Lower leg skin (tissue), 4 donors: ENCODE data around the gene MEX3A. TPM values are rescaled to one million over a fixed set of nuclear protein-coding genes. Genes with fewer than 3 reads are reported as not detected.
A peak's percentile ranks its signal among the peaks of the same experiment; 100 is the strongest.

ENCODE experiments used
- DNase-seq, 2 donors: peaks; one replicate each; pipeline ENCODE4 v3.0.0-alpha.2; 2019; ENCODE audit warnings: low spot score in 2 of 2
- H3K4me3 ChIP-seq: fragments of 200-600 bp; sonication (generic); 2 replicates; pipeline ENCODE4 v1.5.1; 2017; ENCODE audit warnings: mild to moderate bottlenecking, low read depth; ENCODE audit not compliant: poor library complexity, severe bottlenecking
- CTCF ChIP-seq, 3 donors: fragments of 450-650 bp; IDR thresholded peaks; one replicate each; pipeline ENCODE4 v1.5.1; 2016; ENCODE audit warnings: antibody characterized with exemption in 3 of 3, mild to moderate bottlenecking in 3 of 3, moderate library complexity in 2 of 3
- POLR2A ChIP-seq, 2 donors: fragments of 450-650 bp; IDR thresholded peaks; one replicate each; pipeline ENCODE4 v1.6.1; 2016 to 2017; ENCODE audit warnings: antibody characterized with exemption in 2 of 2, mild to moderate bottlenecking in 1 of 2, moderate library complexity in 1 of 2
- WGBS, 2 donors: methylation state at CpG; one replicate each; pipeline ENCODE4 v1.1.5; 2018; 5-methylcytosine and 5-hydroxymethylcytosine counted together
- intact Hi-C: fragments of 100-400 bp; cut with DNase I; formaldehyde crosslinking; loops from one replicate; pipeline ENCODE4 v1.15.0; 2023; ENCODE audit warnings: low total_unique reads
- total RNA-seq, 4 donors: library from RNA; depleted of rRNA; stranded (reverse); fragments of >200 nt; gene quantifications; one replicate each; pipeline ENCODE4 v1.1.0, GENCODE V29; 2016

The MEX3A gene
- total RNA-seq, 4 donors from 2014 or later = 0.21 to 1.1 (median 0.67) TPM

- no peak for DNase-seq
- WGBS, 2 donors = 81 to 83% methylated on average over 6 of the region's 6 CpGs
- H3K4me3 ChIP-seq = no peak overlapping the region
- intact Hi-C loops = no loop called here
- no peak for TF ChIP-seq CTCF (IDR thresholded peaks at IDR 0.05)
- no peak for TF ChIP-seq POLR2A (IDR thresholded peaks at IDR 0.05)
Measured at GRCh38 chr1:156108664-156109241, 26.5 kb upstream of the MEX3A start.

- DNase-seq = no peak
- intact Hi-C loops = no loop called here
- WGBS, 2 donors = 81 to 91% methylated on average over 3 of the region's 3 CpGs
- TF ChIP-seq CTCF (IDR thresholded peaks at IDR 0.05) = no peak
- TF ChIP-seq POLR2A (IDR thresholded peaks at IDR 0.05) = no peak
- no peak overlapping the region for H3K4me3 ChIP-seq
Measured at GRCh38 chr1:156108057-156108456, 25.8 kb upstream of the MEX3A start.

GRCh38 chr1:156106624-156107488, 24.6 kb upstream of the MEX3A start:
- no peak for DNase-seq
- 33 to 37% methylated on average over 10 to 14 of the region's 14 CpGs for WGBS, 2 donors
- no peak for TF ChIP-seq POLR2A (IDR thresholded peaks at IDR 0.05)
- no peak for TF ChIP-seq CTCF (IDR thresholded peaks at IDR 0.05)
- no peak overlapping the region for H3K4me3 ChIP-seq
- intact Hi-C loops = no loop called here

GRCh38 chr1:156104861-156105832, 22.9 kb upstream of the MEX3A start:
- intact Hi-C loops = no loop called here
- TF ChIP-seq POLR2A (IDR thresholded peaks at IDR 0.05) (no peak), CTCF (IDR thresholded peaks at IDR 0.05) (no peak)
- no peak for DNase-seq
- WGBS, 2 donors = 10 to 12% methylated on average over 11 of the region's 11 CpGs
- no peak overlapping the region for H3K4me3 ChIP-seq

- DNase-seq = peak; percentile 89 to 96
- H3K4me3 ChIP-seq = no peak overlapping the region
Measured at GRCh38 chr1:156104065-156104810, 22.0 kb upstream of the MEX3A start.

More at GRCh38 chr1:156104065-156104810, 22.0 kb upstream of the MEX3A start:
- intact Hi-C loops = no loop called here
- TF ChIP-seq POLR2A (IDR thresholded peaks at IDR 0.05) (no peak), CTCF (IDR thresholded peaks at IDR 0.05) (no peak)
- 9 to 11% methylated on average over 15 of the region's 15 CpGs for WGBS, 2 donors
